ENCODE measurements around the gene PER2. TPM values are rescaled to one million over a fixed set of nuclear protein-coding genes. Genes with fewer than 3 reads are reported as not detected.

The PER2 gene
- total and polyA plus RNA-seq, 2 donors (not counting 1 experiment from before 2014, with no cell fraction given): 3.2 to 12.6 TPM

GRCh38 chr2:238220892-238221521, 67.4 kb downstream of the PER2 start:
- H2AFZ ChIP-seq (ENCODE audit: insufficient read depth, low read depth, low read length, poor library complexity, severe bottlenecking): no peak overlapping the region
- intact Hi-C loops (cut with micrococcal nuclease): no loop called here
- no peaks in the 10 kb centered on the region for H3K4me1 ChIP-seq (ENCODE audit: control insufficient read depth in 2 of 2, insufficient read depth in 2 of 2, low read length in 2 of 2)
- no peaks in the 10 kb centered on the region for H4K20me1 ChIP-seq (ENCODE audit: control insufficient read depth, insufficient read depth, low read length, poor library complexity, severe bottlenecking)
- no peak overlapping the region for H3K27ac ChIP-seq (ENCODE audit: low read length in 2 of 2)
- H3K4me3 ChIP-seq (ENCODE audit: control extremely low read depth in 1 of 5, extremely low read depth in 1 of 5, insufficient read depth in 1 of 5, low read depth in 2 of 5, low read length in 4 of 5): no peak overlapping the region
- H3K79me2 ChIP-seq (ENCODE audit: control insufficient read depth, insufficient read depth, low read length): no peaks in the 10 kb centered on the region
- no peak for DNase-seq
- no peaks in the 10 kb centered on the region for H3K4me1 Mint-ChIP-seq
- ChIA-PET CTCF (no interaction called here), POLR2A (no interaction called here)
- no peak overlapping the region for H3K27ac Mint-ChIP-seq
- H3K27me3 ChIP-seq (replicated peaks in 1 of 4; ENCODE audit: control extremely low read depth in 1 of 4, control insufficient read depth in 3 of 4, insufficient read depth in 4 of 4, low read length in 3 of 4): peaks cover 0 to 11% (median 4%) of the 10 kb centered on the region in 4 experiments
- TF ChIP-seq, protein P1, sequence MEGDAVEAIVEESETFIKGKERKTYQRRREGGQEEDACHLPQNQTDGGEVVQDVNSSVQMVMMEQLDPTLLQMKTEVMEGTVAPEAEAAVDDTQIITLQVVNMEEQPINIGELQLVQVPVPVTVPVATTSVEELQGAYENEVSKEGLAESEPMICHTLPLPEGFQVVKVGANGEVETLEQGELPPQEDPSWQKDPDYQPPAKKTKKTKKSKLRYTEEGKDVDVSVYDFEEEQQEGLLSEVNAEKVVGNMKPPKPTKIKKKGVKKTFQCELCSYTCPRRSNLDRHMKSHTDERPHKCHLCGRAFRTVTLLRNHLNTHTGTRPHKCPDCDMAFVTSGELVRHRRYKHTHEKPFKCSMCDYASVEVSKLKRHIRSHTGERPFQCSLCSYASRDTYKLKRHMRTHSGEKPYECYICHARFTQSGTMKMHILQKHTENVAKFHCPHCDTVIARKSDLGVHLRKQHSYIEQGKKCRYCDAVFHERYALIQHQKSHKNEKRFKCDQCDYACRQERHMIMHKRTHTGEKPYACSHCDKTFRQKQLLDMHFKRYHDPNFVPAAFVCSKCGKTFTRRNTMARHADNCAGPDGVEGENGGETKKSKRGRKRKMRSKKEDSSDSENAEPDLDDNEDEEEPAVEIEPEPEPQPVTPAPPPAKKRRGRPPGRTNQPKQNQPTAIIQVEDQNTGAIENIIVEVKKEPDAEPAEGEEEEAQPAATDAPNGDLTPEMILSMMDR (IDR thresholded peaks at IDR 0.05): no peak
- no peak for TF ChIP-seq EZH2 (IDR thresholded peaks at IDR 0.05; ENCODE audit: borderline replicate concordance, insufficient read depth, low read depth, low read length, poor library complexity, severe bottlenecking)
- H3K4me3 Mint-ChIP-seq: no peak overlapping the region
- peak; percentile 36 for ATAC-seq (ENCODE audit: low read depth)
- peaks cover 0 to 4% (median 0%) of the 10 kb centered on the region in 3 donors for H3K9me3 ChIP-seq (ENCODE audit: control extremely low read depth in 1 of 3, control insufficient read depth in 2 of 3, insufficient read depth in 1 of 3, low read length in 2 of 3)
- peak overlapping the region; percentile 19 for H3K4me2 ChIP-seq (replicated peaks; ENCODE audit: low read depth, low read length, poor library complexity, severe bottlenecking)
- H3K36me3 ChIP-seq (replicated peaks in 1 of 2; ENCODE audit: control extremely low read depth in 1 of 2, control insufficient read depth in 1 of 2, extremely low read depth in 1 of 2, insufficient read depth in 2 of 2, low read length in 1 of 2): peaks cover 0 to 2% of the 10 kb centered on the region in 2 experiments
- 81% methylated on average over 22 of the region's 23 CpGs for WGBS (ENCODE audit: insufficient coverage)
- no peaks in the 10 kb centered on the region for H3K9me3 Mint-ChIP-seq (ENCODE audit: insufficient read depth)
- no peak overlapping the region for H3K9ac ChIP-seq (ENCODE audit: low read length)
- peaks cover under 1% of the 10 kb centered on the region for H3K27me3 Mint-ChIP-seq

DNA sequence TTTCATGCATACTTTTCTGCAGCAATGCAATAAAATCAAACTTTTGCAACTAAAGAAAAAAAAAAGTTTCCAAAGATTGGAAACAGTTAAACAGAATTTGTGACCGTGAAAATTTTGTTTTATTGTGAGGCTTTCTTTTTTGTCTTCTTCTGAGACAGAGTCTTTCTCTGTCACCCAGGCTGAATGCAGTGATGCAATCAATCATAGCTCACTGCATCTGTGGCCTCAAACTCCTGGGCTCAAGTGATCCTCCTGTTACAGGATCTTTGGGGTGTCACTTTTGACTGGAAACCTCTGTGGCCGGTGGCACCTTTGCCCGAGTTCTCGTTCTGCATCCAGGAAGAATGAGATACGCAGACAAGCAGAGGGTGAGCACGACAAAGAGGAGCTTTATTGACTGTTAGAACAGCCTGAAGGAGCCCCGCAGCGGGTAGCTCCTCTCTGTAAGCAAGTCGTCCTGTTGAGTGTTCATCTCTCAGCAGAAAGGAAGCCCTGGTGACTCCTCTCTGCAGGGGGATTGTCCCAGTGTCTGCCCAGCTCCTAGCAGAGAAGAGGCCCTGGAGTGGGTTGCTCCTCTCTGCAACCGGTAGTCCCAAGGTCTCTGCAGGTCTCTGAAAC, 68.0 kb downstream of the PER2 start:
- ATAC-seq (ENCODE audit: low read depth): no peak
- intact Hi-C loops (cut with micrococcal nuclease): no loop called here
- Histone ChIP-seq H2AFZ (ENCODE audit: insufficient read depth, low read depth, low read length, poor library complexity, severe bottlenecking) (no peak overlapping the region), H3K4me1 (ENCODE audit: control insufficient read depth in 2 of 2, insufficient read depth in 2 of 2, low read length in 2 of 2) (no peaks in the 10 kb centered on the region), H4K20me1 (ENCODE audit: control insufficient read depth, insufficient read depth, low read length, poor library complexity, severe bottlenecking) (no peaks in the 10 kb centered on the region), H3K9ac (ENCODE audit: low read length) (no peak overlapping the region), H3K27ac (ENCODE audit: low read length in 2 of 2) (no peak overlapping the region), H3K4me2 (replicated peaks; ENCODE audit: low read depth, low read length, poor library complexity, severe bottlenecking) (no peak overlapping the region), H3K4me3 (ENCODE audit: control extremely low read depth in 1 of 5, extremely low read depth in 1 of 5, insufficient read depth in 1 of 5, low read depth in 2 of 5, low read length in 4 of 5) (no peak overlapping the region), H3K36me3 (replicated peaks in 1 of 2; ENCODE audit: control extremely low read depth in 1 of 2, control insufficient read depth in 1 of 2, extremely low read depth in 1 of 2, insufficient read depth in 2 of 2, low read length in 1 of 2) (peaks cover 0 to 2% of the 10 kb centered on the region in 2 experiments), H3K27me3 (replicated peaks in 1 of 4; ENCODE audit: control extremely low read depth in 1 of 4, control insufficient read depth in 3 of 4, insufficient read depth in 4 of 4, low read length in 3 of 4) (peaks cover 0 to 13% (median 9%) of the 10 kb centered on the region in 4 experiments), H3K79me2 (ENCODE audit: control insufficient read depth, insufficient read depth, low read length) (no peaks in the 10 kb centered on the region), H3K9me3 (ENCODE audit: control extremely low read depth in 1 of 3, control insufficient read depth in 2 of 3, insufficient read depth in 1 of 3, low read length in 2 of 3) (peaks cover 0 to 4% (median 0%) of the 10 kb centered on the region in 3 donors)
- Mint-ChIP-seq H3K4me3 (no peak overlapping the region), H3K27me3 (peaks cover 5% of the 10 kb centered on the region), H3K4me1 (no peaks in the 10 kb centered on the region), H3K27ac (no peak overlapping the region), H3K9me3 (ENCODE audit: insufficient read depth) (no peaks in the 10 kb centered on the region)
- DNase-seq: no peak
- ChIA-PET POLR2A (no interaction called here), CTCF (no interaction called here)
- no peak for TF ChIP-seq EZH2 (IDR thresholded peaks at IDR 0.05; ENCODE audit: borderline replicate concordance, insufficient read depth, low read depth, low read length, poor library complexity, severe bottlenecking)
- TF ChIP-seq, protein P1 (IDR thresholded peaks at IDR 0.05): no peak
- WGBS (ENCODE audit: insufficient coverage): 92% methylated on average over 9 of the region's 10 CpGs

Measured in B cell (primary cell).